Right kidney (tissue), 1 donor: ENCODE data around the gene CDC34.
A peak's percentile ranks its signal among the peaks of the same experiment; 100 is the strongest.

Experiments
- DNase-seq: peaks from one replicate; pipeline ENCODE4 v3.0.0-alpha.2; 2016

Gene CDC34

GRCh38 chr19:539429-540030, 8.0 kb downstream of the CDC34 start:
- no peak for DNase-seq

DNA sequence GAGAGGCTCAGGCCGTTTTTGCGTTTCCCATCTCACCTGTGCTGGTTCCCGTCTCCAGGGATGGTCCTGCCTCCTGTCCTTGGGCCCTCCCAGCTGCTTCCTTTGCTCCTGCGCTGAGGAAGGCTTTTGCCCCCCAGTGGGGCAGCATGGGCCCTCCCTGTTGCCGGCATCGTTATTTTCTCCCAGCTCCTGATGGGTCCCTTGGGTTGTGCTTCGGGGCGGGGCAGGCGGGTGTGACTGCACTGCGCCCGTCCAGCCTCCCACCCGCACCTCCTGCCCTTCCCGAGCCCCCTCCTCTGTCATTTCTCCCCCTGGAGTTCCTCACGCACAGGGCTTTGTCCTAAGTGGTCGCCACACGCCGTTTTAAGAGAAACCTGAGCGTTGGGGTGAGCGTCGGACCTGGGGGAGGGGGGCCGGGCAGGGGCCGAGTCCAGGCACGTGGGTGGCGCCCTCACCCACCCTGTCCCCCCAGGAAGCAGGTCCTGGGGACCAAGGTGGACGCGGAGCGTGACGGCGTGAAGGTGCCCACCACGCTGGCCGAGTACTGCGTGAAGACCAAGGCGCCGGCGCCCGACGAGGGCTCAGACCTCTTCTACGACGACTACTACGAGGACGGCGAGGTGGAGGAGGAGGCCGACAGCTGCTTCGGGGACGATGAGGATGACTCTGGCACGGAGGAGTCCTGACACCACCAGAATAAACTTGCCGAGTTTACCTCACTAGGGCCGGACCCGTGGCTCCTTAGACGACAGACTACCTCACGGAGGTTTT, 9.5 kb downstream of the CDC34 start:
- no peak for DNase-seq

DNA sequence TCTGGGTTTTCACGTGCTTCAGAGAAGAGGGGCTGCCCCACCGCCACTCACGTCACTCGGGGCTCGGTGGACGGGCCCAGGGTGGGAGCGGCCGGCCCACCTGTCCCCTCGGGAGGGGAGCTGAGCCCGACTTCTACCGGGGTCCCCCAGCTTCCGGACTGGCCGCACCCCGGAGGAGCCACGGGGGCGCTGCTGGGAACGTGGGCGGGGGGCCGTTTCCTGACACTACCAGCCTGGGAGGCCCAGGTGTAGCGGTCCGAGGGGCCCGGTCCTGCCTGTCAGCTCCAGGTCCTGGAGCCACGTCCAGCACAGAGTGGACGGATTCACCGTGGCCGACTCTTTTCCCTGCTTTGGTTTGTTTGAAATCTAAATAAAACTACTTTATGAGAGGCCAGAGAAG, 10.1 kb downstream of the CDC34 start:
- no peak for DNase-seq

DNA sequence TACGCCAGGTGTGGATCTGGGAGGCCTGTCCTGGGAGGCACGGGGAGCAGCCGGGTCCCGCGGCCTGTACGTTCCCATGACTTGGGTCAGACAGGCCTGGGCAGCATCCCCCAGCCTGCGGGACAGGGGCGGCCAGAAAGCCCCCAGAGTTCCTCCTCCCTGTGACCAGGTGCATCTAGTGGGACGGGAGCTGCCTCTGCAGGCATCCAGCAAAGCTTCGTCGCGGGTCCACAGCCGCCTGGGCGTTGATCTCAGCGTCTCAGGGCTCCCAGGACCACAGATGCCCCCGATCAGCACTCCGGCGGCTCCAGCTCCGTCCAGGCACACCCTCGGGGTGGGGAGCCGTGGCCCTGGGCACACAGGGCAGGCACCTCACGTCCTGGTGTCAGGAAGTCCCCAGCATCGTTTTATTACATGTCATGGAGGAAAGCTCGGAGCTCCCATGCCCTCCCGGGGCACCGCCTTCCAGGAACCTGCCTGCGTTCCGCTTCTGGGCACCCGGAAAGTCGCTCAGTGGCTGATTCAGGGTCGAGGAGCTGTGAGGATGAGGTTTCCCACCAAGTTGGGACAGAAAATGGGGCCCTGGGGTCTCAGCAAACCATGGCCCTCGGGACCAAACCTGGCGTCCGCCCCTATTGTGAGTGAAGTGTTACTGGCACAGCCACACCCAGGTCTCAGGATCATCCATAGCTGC, 10.8 kb downstream of the CDC34 start:
- no peak for DNase-seq

DNA sequence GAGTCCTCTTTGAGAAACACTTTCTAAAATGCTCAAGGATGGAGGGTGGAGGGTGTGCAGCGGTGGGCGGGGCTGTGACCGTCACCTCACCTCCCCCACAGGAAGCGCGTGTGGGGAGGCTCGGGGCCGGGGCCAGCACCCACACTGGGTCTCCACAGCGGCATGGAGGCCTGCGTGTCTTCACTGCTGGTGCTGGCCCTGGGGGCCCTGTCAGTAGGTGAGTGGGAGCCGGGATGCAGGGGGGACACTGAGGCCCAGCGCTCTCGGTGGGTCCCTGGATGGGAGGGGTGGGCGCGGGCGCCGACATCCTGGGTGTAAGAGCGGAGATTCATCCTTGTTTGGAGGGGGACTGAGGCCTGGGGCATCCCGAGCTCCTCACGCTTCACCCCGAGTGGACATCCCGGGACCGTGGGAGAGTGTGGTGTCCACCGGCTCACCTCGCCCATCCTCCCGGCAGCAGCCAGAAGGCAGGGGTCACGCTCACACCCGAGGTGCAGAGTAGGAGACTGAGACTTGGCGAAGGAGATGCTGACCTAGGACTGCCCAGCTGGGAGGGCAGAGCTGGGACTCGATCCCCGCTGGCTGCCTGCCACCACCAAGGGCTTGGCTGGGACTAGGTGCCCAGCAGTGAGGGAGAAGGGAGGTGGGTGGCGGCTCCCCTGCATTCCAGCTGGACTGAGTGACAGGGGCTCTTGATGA, 12.5 kb downstream of the CDC34 start, which contains the start of gene GZMM:
Gene GZMM, plus strand, starts transcription at position 144 of the 699 bp plus-strand sequence. Its CDS starts 19 bp downstream, at position 163.
- no peak for DNase-seq

DNA sequence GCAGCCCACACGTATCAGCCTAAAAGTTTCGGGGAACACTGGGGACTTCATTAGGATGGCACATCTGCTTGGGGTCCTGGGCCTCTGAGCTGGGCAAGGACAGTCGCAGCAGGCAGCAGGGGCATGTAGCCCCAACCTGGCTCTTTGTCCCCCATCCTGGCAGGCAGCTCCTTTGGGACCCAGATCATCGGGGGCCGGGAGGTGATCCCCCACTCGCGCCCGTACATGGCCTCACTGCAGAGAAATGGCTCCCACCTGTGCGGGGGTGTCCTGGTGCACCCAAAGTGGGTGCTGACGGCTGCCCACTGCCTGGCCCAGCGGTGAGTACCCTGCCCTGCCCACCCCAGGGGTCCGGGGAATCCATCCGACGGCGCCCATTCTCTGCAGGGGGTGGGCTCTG, 15.6 kb downstream of the CDC34 start:
- DNase-seq, result no peak

GRCh38 chr19:547836-548720, 16.5 kb downstream of the CDC34 start:
- no peak for DNase-seq

GRCh38 chr19:548886-549830, 17.6 kb downstream of the CDC34 start:
- no peak for DNase-seq

- DNase-seq, result no peak
Measured at GRCh38 chr19:554817-555216, 23.3 kb downstream of the CDC34 start.

DNA sequence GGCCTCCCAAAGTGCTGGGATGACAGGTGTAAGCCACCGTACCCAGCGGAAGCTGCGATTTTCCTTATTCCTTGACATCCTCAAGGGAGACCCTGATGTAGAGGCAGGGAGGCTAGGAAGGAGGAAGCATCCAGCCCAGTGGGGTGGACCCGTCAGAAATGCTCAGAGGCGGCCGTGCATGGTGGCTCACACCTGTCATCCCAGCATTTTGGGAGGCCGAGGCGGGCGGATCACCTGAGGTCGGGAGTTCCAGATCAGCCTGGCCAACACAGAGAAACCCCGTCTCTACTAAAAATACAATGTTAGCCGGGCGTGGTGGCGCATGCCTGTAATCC, 23.9 kb downstream of the CDC34 start:
- DNase-seq, result no peak

- no peak for DNase-seq
Measured at GRCh38 chr19:556611-557382, 25.2 kb downstream of the CDC34 start.

GRCh38 chr19:558770-559439, 27.3 kb downstream of the CDC34 start:
- no peak for DNase-seq

GRCh38 chr19:560121-560520, 28.6 kb downstream of the CDC34 start:
- no peak for DNase-seq

DNA sequence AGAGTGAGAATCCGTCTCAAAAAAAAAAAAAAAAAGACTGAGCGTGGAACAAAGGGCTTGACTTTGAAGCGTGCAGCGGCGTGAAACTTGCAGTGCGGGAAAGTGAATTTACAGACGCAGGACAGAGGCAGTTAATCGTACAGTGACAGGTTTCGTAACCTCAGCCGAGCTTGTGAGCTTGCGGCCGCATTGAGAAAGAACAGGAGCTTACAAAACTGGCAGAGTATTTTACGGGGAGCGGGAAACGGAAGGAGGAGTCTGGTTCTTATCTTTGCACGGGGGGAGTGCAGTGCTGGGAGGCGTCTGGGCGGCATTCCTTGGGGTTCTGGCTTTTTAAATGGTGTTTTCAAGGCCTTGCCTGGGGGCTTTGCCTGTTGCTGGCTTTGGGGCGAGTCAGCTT, 34.8 kb downstream of the CDC34 start:
- no peak for DNase-seq

DNA sequence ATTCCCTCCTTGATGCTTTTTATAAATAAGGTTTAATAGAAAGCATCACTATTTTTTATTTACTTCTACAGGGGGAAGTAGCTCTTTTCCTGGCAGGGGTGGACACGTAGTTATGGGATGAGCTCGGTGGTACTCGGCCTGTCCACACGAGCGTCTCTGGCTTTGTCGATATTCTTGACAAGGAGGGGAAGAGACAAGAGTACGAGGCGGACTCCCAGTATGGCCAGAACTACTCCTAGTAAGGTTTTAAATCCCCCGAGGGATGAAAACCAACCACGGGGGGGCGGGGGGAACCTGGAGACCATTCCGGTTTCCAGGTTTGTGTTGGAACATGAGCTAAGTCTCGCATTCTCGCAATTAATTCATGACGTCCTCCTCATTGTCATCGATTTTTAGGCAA, 35.3 kb downstream of the CDC34 start:
- no peak for DNase-seq

GRCh38 chr19:567296-567900, 35.8 kb downstream of the CDC34 start:
- DNase-seq, result no peak

- DNase-seq, result no peak
Measured at GRCh38 chr19:570251-570686, 38.7 kb downstream of the CDC34 start.

DNA sequence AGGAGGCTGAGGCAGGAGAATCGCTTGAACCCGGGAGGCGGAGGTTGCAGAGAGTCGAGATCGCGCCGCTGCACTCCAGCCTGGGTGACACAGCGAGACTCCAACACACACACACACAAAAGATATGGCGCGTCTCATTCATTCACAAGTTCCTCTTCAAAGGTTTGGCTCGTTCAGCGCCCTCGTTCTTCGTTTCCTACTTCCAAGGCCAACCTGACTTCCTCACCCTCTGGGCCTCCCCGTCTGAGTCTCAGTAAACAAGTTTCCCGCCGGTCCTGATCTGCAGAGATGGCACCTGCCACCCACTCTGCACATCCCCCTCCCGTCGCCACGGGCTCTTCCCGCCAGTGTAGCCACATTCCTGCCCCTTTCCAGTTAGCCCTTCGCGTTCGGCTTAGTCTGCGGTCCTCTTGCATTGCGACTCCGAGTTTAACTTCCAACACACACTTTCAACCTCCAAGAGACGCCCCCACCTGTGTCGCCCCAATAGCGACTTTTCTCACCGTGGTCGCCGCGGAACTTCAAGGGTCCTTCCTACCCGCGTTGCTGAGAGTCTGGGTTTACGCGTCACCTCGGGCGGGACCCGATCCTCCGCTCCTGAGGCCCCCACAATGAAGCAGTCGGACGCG, 39.5 kb downstream of the CDC34 start:
- DNase-seq, result peak; percentile 81
